Testis (tissue), 3 donors: ENCODE results near the gene MEA1. TPM values are rescaled to one million over a fixed set of nuclear protein-coding genes. Genes with fewer than 3 reads are reported as not detected.

Experiments
- DNase-seq: peaks from one replicate; pipeline ENCODE4 v3.0.0-alpha.2; 2019
- H3K27ac ChIP-seq, 2 donors: fragments of 200-600 bp; sonication (generic); one replicate each; pipeline ENCODE4 v1.5.1; 2019
- H3K27me3 ChIP-seq: fragments of 200-600 bp; sonication (generic); one replicate; pipeline ENCODE4 v1.5.1; 2019
- H3K36me3 ChIP-seq: fragments of 200-600 bp; sonication (generic); one replicate; pipeline ENCODE4 v1.5.1; 2017; ENCODE audit warnings: low read depth; ENCODE audit errors: missing control alignments
- H3K4me1 ChIP-seq: fragments of 200-600 bp; sonication (generic); one replicate; pipeline ENCODE4 v1.5.1; 2019
- H3K4me3 ChIP-seq, 2 donors: fragments of 200-600 bp; sonication (generic); one replicate each; pipeline ENCODE4 v1.5.1; 2017 to 2019
- H3K9me3 ChIP-seq: fragments of 200-600 bp; sonication (generic); one replicate; pipeline ENCODE4 v1.5.1; 2017
- POLR2A ChIP-seq: fragments of 450-650 bp; IDR thresholded peaks from one replicate; pipeline ENCODE4 v1.6.1; 2017; ENCODE audit warnings: antibody characterized with exemption, mild to moderate bottlenecking, moderate library complexity
- WGBS, 2 donors: methylation state at CpG; one replicate each; pipeline ENCODE4 v1.1.5; 2018; 5-methylcytosine and 5-hydroxymethylcytosine counted together
- intact Hi-C: fragments of 100-400 bp; cut with DNase I; formaldehyde crosslinking; loops from one replicate; pipeline ENCODE4 v1.15.1; 2023; ENCODE audit warnings: low total_unique reads
- polyA plus RNA-seq: library from polyadenylated mRNA; stranded (reverse); fragments of 350-450 nt; fragmentation: Illumina TruSeq; extraction: RNeasy Lipid Tissue Mini Kit (QIAGEN cat#74804); gene quantifications from one replicate; pipeline ENCODE4 v1.2.3, GENCODE V29; 2014; ENCODE audit warnings: low read depth, low replicate concordance; ENCODE audit not compliant: insufficient read depth
- total RNA-seq, 2 donors: library from RNA; depleted of rRNA; stranded (reverse); fragments of >200 nt; gene quantifications; one replicate each; pipeline ENCODE4 v1.2.3, GENCODE V29; 2016
- TF ChIP-seq, protein P1 (sequence below), 3 experiments: fragments of 450-650 bp in 2 of 3; fragments of 200-600 bp in 1 of 3; sonication (generic) in 1 of 3; IDR thresholded peaks; one replicate each; pipeline ENCODE4 v1.5.1; 2016 to 2019; ENCODE audit warnings: antibody characterized with exemption in 3 of 3, mild to moderate bottlenecking in 2 of 3, moderate library complexity in 1 of 3

Gene MEA1
- total and polyA plus RNA-seq, 3 donors from 2014 or later: 132 to 522 (median 175) TPM

DNA sequence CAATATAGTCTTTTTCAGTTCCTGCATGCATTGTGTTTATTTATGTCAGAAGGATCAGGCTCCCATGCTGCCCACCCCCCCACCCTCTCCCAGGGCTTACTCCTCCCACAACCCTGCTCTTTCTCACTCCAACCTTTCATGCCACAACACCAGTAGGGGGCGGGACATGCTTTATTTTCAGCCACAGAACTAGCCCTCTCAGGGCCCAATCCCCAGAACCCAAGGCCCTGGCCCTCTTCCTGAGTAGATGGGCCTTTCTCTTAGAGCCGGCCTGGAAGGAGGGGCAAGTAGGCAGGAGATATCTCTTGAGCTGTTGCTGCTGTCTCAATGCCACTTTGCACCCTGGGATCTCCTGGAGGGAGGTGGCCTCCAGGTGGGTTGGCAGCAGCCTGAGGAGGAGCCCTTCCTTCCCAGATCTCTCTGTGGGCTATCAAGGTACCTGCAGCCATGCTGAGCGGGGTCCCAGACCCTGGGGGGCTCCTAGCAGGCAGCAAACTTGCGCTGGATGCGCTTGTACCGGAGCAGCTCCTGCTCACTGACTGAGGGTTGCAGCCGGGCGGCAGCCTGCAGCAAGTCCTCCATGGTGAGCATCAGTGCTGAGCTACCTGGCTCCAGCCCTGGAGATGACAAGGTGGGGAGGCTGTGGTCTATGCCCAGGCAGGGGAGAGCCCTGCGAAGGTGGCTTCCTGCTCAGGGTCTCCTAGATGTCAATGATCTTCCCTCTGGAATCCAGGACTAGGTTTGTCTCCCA is 49.7 kb downstream of the MEA1 start:
- no peak overlapping the region for H3K4me3 ChIP-seq
- H3K27me3 ChIP-seq: no peaks in the 10 kb centered on the region
- H3K9me3 ChIP-seq: no peaks in the 10 kb centered on the region
- H3K4me1 ChIP-seq: peaks cover 15% of the 10 kb centered on the region
- H3K27ac ChIP-seq: no peak overlapping the region
- 82 to 88% methylated on average over 3 to 8 of the region's 9 CpGs for WGBS, 2 donors
- intact Hi-C loops: no loop called here
- DNase-seq: no peak
- H3K36me3 ChIP-seq: no peaks in the 10 kb centered on the region
- TF ChIP-seq, protein P1, sequence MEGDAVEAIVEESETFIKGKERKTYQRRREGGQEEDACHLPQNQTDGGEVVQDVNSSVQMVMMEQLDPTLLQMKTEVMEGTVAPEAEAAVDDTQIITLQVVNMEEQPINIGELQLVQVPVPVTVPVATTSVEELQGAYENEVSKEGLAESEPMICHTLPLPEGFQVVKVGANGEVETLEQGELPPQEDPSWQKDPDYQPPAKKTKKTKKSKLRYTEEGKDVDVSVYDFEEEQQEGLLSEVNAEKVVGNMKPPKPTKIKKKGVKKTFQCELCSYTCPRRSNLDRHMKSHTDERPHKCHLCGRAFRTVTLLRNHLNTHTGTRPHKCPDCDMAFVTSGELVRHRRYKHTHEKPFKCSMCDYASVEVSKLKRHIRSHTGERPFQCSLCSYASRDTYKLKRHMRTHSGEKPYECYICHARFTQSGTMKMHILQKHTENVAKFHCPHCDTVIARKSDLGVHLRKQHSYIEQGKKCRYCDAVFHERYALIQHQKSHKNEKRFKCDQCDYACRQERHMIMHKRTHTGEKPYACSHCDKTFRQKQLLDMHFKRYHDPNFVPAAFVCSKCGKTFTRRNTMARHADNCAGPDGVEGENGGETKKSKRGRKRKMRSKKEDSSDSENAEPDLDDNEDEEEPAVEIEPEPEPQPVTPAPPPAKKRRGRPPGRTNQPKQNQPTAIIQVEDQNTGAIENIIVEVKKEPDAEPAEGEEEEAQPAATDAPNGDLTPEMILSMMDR (IDR thresholded peaks at IDR 0.05): no peak
- no peak for TF ChIP-seq POLR2A

DNA sequence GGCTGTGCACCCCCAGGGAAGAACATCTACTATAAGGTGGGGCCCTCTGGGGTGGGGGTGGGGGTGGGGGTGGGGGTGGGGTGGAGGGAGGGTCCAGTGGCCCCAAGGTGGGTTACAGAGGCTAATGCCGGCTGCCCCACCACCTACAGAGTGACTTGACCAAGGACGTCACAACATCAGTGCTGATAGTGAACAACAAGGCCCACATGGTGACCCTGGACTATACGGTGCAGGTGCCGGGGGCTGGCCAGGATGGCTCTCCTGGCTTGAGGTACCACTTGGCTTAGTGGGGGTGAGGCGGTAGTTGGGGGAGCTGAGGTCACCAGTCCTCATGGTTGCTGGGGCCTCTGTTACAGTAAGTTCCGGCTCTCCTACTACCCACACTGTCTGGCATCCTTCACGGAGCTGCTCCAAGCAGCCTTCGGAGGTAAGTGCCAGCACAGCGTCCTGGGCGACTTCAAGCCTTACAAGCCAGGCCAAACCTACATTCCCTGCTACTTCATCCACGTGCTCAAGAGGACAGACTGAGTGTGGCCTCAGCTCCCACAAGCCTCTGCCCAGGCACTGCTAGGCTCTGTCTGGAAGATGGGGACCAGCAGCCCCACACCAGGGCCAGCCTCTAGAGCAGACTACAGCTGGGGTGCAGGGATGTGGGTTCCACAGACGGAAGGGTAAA is 50.4 kb downstream of the MEA1 start:
- Histone ChIP-seq H3K4me1 (peaks cover 15% of the 10 kb centered on the region), H3K27me3 (no peaks in the 10 kb centered on the region), H3K36me3 (no peaks in the 10 kb centered on the region), H3K9me3 (no peaks in the 10 kb centered on the region), H3K4me3 (no peak overlapping the region), H3K27ac (no peak overlapping the region)
- no peak for DNase-seq
- WGBS, 2 donors: 74 to 81% methylated on average over 9 to 12 of the region's 12 CpGs
- TF ChIP-seq, protein P1 (IDR thresholded peaks at IDR 0.05): no peak
- no peak for TF ChIP-seq POLR2A
- intact Hi-C loops: no loop called here

DNA sequence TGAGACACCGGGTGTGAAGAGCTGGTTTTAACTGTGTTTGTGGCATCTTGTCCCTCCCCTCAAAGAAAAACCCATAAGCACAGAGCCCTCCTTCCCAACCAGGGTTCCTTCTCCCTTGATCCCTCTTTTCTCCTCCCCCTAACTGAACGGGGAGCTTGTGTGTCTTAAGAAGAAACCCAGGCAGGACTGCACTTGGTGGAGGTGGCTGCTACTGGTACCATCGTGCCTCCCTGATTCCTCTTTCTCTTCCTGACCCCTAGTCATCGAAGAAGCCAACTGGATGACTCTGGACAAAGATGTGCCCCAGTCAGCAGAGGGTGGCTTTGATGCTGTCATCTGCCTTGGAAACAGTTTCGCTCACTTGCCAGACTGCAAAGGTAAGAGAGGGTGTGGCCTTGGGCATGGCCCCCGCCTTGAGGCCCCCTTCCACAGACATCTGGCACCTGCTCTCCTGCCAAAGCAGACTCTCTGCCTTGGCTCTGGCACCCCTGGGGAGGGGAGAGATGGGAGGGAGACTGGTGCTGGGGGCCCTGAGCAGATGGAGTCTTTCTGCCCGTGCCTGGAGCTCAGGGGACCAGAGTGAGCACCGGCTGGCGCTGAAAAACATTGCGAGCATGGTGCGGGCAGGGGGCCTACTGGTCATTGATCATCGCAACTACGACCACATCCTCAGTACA is 51.1 kb downstream of the MEA1 start:
- H3K4me3 ChIP-seq: no peak overlapping the region
- H3K27me3 ChIP-seq: no peaks in the 10 kb centered on the region
- H3K4me1 ChIP-seq: peaks cover 15% of the 10 kb centered on the region
- no peaks in the 10 kb centered on the region for H3K9me3 ChIP-seq
- intact Hi-C loops: no loop called here
- TF ChIP-seq, protein P1 (IDR thresholded peaks at IDR 0.05): no peak
- TF ChIP-seq POLR2A: no peak
- H3K36me3 ChIP-seq: no peaks in the 10 kb centered on the region
- no peak for DNase-seq
- no peak overlapping the region for H3K27ac ChIP-seq
- 81 to 90% methylated on average over 12 of the region's 13 CpGs for WGBS, 2 donors

DNA sequence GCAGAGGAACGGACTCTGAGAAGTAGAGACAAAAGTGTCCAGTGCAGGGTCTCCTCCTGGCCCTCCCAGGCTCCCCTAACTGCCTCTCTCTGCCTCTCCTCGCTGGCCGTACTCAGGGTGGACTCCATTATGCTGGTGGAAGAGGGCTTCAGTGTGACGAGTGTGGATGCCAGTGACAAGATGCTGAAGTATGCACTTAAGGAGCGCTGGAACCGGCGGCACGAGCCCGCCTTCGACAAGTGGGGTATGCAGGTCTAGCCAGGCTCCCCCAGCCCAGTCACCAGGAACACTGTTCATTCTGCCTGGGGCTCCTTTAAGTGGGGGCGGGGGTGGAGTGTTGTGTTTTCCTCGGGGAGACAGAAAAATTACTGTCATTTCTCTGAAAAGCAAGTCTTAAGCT is 51.6 kb downstream of the MEA1 start:
- intact Hi-C loops: no loop called here
- no peak for DNase-seq
- no peak for TF ChIP-seq POLR2A
- TF ChIP-seq, protein P1 (IDR thresholded peaks at IDR 0.05): no peak
- 80 to 93% methylated on average over 12 of the region's 12 CpGs for WGBS, 2 donors
- no peak overlapping the region for H3K27ac ChIP-seq
- no peak overlapping the region for H3K4me3 ChIP-seq
- no peaks in the 10 kb centered on the region for H3K9me3 ChIP-seq
- H3K36me3 ChIP-seq: no peaks in the 10 kb centered on the region
- H3K4me1 ChIP-seq: peaks cover 15% of the 10 kb centered on the region
- no peaks in the 10 kb centered on the region for H3K27me3 ChIP-seq

Other genes with a start within 250 kb of the MEA1 start
- 10 to 100 TPM; 20.4 to 21.1 TPM for gene BICRAL, start 231.9 kb downstream of the MEA1 start, total RNA-seq
- 12.5 TPM for gene BICRAL, start 231.9 kb downstream of the MEA1 start, polyA plus RNA-seq
- gene RPL7L1, start 134.3 kb downstream of the MEA1 start, total RNA-seq: 10 to 100 TPM; 62.6 to 66.8 TPM
- gene RPL7L1, start 134.3 kb downstream of the MEA1 start, polyA plus RNA-seq: 51.4 TPM
- gene PTCRA, start 97.9 kb downstream of the MEA1 start, total RNA-seq: under 1 TPM in 1 of 2 donors, not detected in 1; 0.56 TPM
- gene PTCRA, start 97.9 kb downstream of the MEA1 start, polyA plus RNA-seq: not detected
- gene CNPY3, start 84.5 kb downstream of the MEA1 start, total RNA-seq: 10 to 100 TPM; 40.4 to 46.7 TPM
- gene CNPY3, start 84.5 kb downstream of the MEA1 start, polyA plus RNA-seq: 74.8 TPM
- 1 to 10 TPM in 1 of 2 donors, under 1 TPM in 1; 0.31 to 1.7 TPM for gene GNMT, start 53.2 kb downstream of the MEA1 start, total RNA-seq
- gene GNMT, start 53.2 kb downstream of the MEA1 start, polyA plus RNA-seq: 0.83 TPM
- 10 to 100 TPM; 22.5 to 50.4 TPM for gene PEX6, start 34.8 kb downstream of the MEA1 start, total RNA-seq
- gene PEX6, start 34.8 kb downstream of the MEA1 start, polyA plus RNA-seq: 15.3 TPM
- gene PPP2R5D, start 29.4 kb downstream of the MEA1 start, total RNA-seq: 10 to 100 TPM; 73.4 to 74.5 TPM
- gene PPP2R5D, start 29.4 kb downstream of the MEA1 start, polyA plus RNA-seq: 82.5 TPM
- 100 to 1,000 TPM; 207 to 210 TPM for gene KLHDC3, start 303 bp upstream of the MEA1 start, total RNA-seq
- gene KLHDC3, start 303 bp upstream of the MEA1 start, polyA plus RNA-seq: 422 TPM
- 10 to 100 TPM; 34.2 to 49.5 TPM for gene RRP36, start 7.7 kb upstream of the MEA1 start, total RNA-seq
- 39.9 TPM for gene RRP36, start 7.7 kb upstream of the MEA1 start, polyA plus RNA-seq
- gene CUL7, start 39.9 kb upstream of the MEA1 start, total RNA-seq: 10 to 100 TPM; 23.9 to 31.5 TPM
- 16.6 TPM for gene CUL7, start 39.9 kb upstream of the MEA1 start, polyA plus RNA-seq
- gene MRPL2, start 45.5 kb upstream of the MEA1 start, total RNA-seq: 10 to 100 TPM; 37.2 to 54.8 TPM
- gene MRPL2, start 45.5 kb upstream of the MEA1 start, polyA plus RNA-seq: 72.8 TPM
- gene KLC4, start 45.7 kb upstream of the MEA1 start, total RNA-seq: 10 to 100 TPM; 41.1 to 49.4 TPM
- gene KLC4, start 45.7 kb upstream of the MEA1 start, polyA plus RNA-seq: 63.1 TPM
- gene PTK7, start 62.4 kb upstream of the MEA1 start, total RNA-seq: 10 to 100 TPM; 58.8 to 68.7 TPM
- gene PTK7, start 62.4 kb upstream of the MEA1 start, polyA plus RNA-seq: 60.8 TPM
- 10 to 100 TPM; 36.5 to 39.2 TPM for gene SRF, start 157.3 kb upstream of the MEA1 start, total RNA-seq
- 28.4 TPM for gene SRF, start 157.3 kb upstream of the MEA1 start, polyA plus RNA-seq
- 100 to 1,000 TPM in 1 of 2 donors, 10 to 100 TPM in 1; 90.6 to 110 TPM for gene CUL9, start 168.2 kb upstream of the MEA1 start, total RNA-seq
- 101 TPM for gene CUL9, start 168.2 kb upstream of the MEA1 start, polyA plus RNA-seq
- 10 to 100 TPM; 21.8 TPM for gene DNPH1, start 215.5 kb upstream of the MEA1 start, total RNA-seq
- 19.3 TPM for gene DNPH1, start 215.5 kb upstream of the MEA1 start, polyA plus RNA-seq
- 1 to 10 TPM; 2.2 to 2.6 TPM for gene TTBK1, start 229.5 kb upstream of the MEA1 start, total RNA-seq
- 2.3 TPM for gene TTBK1, start 229.5 kb upstream of the MEA1 start, polyA plus RNA-seq